Activated T-helper 2 cell treated with anti-CD3 and anti-CD28 coated beads, Interferon-gamma antibody, Interleukin-2, Interleukin-4, amounts not matched to agents 10 μg/mL and 5 μg/mL and 100 μg/mL, durations not matched to agents 14 hours and 24 hours and 36 hours (primary cell): ENCODE measurements around the gene CFAP46. TPM values are rescaled to one million over a fixed set of nuclear protein-coding genes. Genes with fewer than 3 reads are reported as not detected.

Source experiments
- DNase-seq: peaks from one replicate; pipeline ENCODE4 v3.0.0; 2021; ENCODE audit warnings: low spot score
- H3K27ac Mint-ChIP-seq: one replicate; pipeline ENCODE4 v1.8.0; 2021; ENCODE audit warnings: mixed read lengths
- H3K27me3 Mint-ChIP-seq: one replicate; pipeline ENCODE4 v1.8.0; 2021; ENCODE audit warnings: low read depth, mixed read lengths
- H3K36me3 Mint-ChIP-seq: one replicate; pipeline ENCODE4 v1.8.0; 2021; ENCODE audit warnings: low read depth, mixed read lengths
- H3K4me1 Mint-ChIP-seq: one replicate; pipeline ENCODE4 v1.8.0; 2021; ENCODE audit warnings: low read depth, mixed read lengths
- H3K4me3 Mint-ChIP-seq: one replicate; pipeline ENCODE4 v1.8.0; 2021; ENCODE audit warnings: low read depth, mild to moderate bottlenecking, moderate library complexity, mixed read lengths
- H3K9me3 Mint-ChIP-seq: one replicate; pipeline ENCODE4 v1.8.0; 2021; ENCODE audit warnings: mixed read lengths
- intact Hi-C: fragments of 100-400 bp; cut with micrococcal nuclease; formaldehyde crosslinking; loops from one replicate; pipeline ENCODE4 v1.15.1; 2023
- total RNA-seq: library from RNA; stranded (reverse); gene quantifications from 2 replicates; pipeline ENCODE4 v1.2.3, GENCODE V29; 2022

Gene CFAP46
- total RNA-seq, 1 donor from 2014 or later: not detected

GRCh38 chr10:132975831-132976682 lies 33.7 kb upstream of the CFAP46 start:
- intact Hi-C loops: no loop called here
- H3K4me3 Mint-ChIP-seq: no peak overlapping the region
- no peak overlapping the region for H3K27ac Mint-ChIP-seq
- no peaks in the 10 kb centered on the region for H3K36me3 Mint-ChIP-seq
- DNase-seq: no peak
- peaks cover 5% of the 10 kb centered on the region for H3K27me3 Mint-ChIP-seq
- no peaks in the 10 kb centered on the region for H3K4me1 Mint-ChIP-seq
- H3K9me3 Mint-ChIP-seq: no peaks in the 10 kb centered on the region

GRCh38 chr10:132974886-132975830 lies 32.8 kb upstream of the CFAP46 start:
- Mint-ChIP-seq H3K36me3 (no peaks in the 10 kb centered on the region), H3K4me1 (no peaks in the 10 kb centered on the region), H3K27me3 (peaks cover 8% of the 10 kb centered on the region), H3K4me3 (no peak overlapping the region), H3K9me3 (no peaks in the 10 kb centered on the region), H3K27ac (no peak overlapping the region)
- DNase-seq: no peak
- intact Hi-C loops: no loop called here

- intact Hi-C loops: no loop called here
- no peaks in the 10 kb centered on the region for H3K4me1 Mint-ChIP-seq
- H3K9me3 Mint-ChIP-seq: no peaks in the 10 kb centered on the region
- H3K27ac Mint-ChIP-seq: no peak overlapping the region
- H3K36me3 Mint-ChIP-seq: no peaks in the 10 kb centered on the region
- H3K4me3 Mint-ChIP-seq: no peak overlapping the region
- no peak for DNase-seq
- peaks cover 10% of the 10 kb centered on the region for H3K27me3 Mint-ChIP-seq
Observed at GRCh38 chr10:132974249-132974796, 32.0 kb upstream of the CFAP46 start.

GRCh38 chr10:132973903-132974241 lies 31.5 kb upstream of the CFAP46 start:
- intact Hi-C loops: no loop called here
- Mint-ChIP-seq H3K36me3 (no peaks in the 10 kb centered on the region), H3K4me1 (no peaks in the 10 kb centered on the region), H3K27ac (no peak overlapping the region), H3K4me3 (no peak overlapping the region), H3K9me3 (no peaks in the 10 kb centered on the region), H3K27me3 (peaks cover 12% of the 10 kb centered on the region)
- no peak for DNase-seq

- no peaks in the 10 kb centered on the region for H3K36me3 Mint-ChIP-seq
- DNase-seq: no peak
- H3K27ac Mint-ChIP-seq: no peak overlapping the region
- no peak overlapping the region for H3K4me3 Mint-ChIP-seq
- H3K9me3 Mint-ChIP-seq: no peaks in the 10 kb centered on the region
- H3K4me1 Mint-ChIP-seq: no peaks in the 10 kb centered on the region
- H3K27me3 Mint-ChIP-seq: peaks cover 14% of the 10 kb centered on the region
- intact Hi-C loops: no loop called here
Observed at GRCh38 chr10:132972986-132973902, 30.9 kb upstream of the CFAP46 start.

GRCh38 chr10:132972149-132972985 lies 30.0 kb upstream of the CFAP46 start:
- no peak for DNase-seq
- Mint-ChIP-seq H3K36me3 (no peaks in the 10 kb centered on the region), H3K27me3 (peaks cover 14% of the 10 kb centered on the region), H3K4me3 (no peak overlapping the region), H3K9me3 (no peaks in the 10 kb centered on the region), H3K4me1 (no peaks in the 10 kb centered on the region), H3K27ac (no peak overlapping the region)
- intact Hi-C loops: no loop called here

GRCh38 chr10:132971448-132972148 lies 29.2 kb upstream of the CFAP46 start:
- H3K4me1 Mint-ChIP-seq: no peaks in the 10 kb centered on the region
- H3K36me3 Mint-ChIP-seq: no peaks in the 10 kb centered on the region
- intact Hi-C loops: no loop called here
- H3K4me3 Mint-ChIP-seq: no peak overlapping the region
- no peak for DNase-seq
- H3K27me3 Mint-ChIP-seq: peaks cover 14% of the 10 kb centered on the region
- H3K9me3 Mint-ChIP-seq: no peaks in the 10 kb centered on the region
- no peak overlapping the region for H3K27ac Mint-ChIP-seq

- H3K27me3 Mint-ChIP-seq: peaks cover 19% of the 10 kb centered on the region
- H3K27ac Mint-ChIP-seq: no peak overlapping the region
- H3K4me1 Mint-ChIP-seq: no peaks in the 10 kb centered on the region
- no peaks in the 10 kb centered on the region for H3K36me3 Mint-ChIP-seq
- H3K9me3 Mint-ChIP-seq: no peaks in the 10 kb centered on the region
- intact Hi-C loops: no loop called here
- no peak overlapping the region for H3K4me3 Mint-ChIP-seq
- DNase-seq: no peak
Observed at GRCh38 chr10:132970641-132971438, 28.5 kb upstream of the CFAP46 start.

GRCh38 chr10:132967540-132967939 lies 25.2 kb upstream of the CFAP46 start:
- H3K27ac Mint-ChIP-seq: no peak overlapping the region
- intact Hi-C loops: no loop called here
- no peaks in the 10 kb centered on the region for H3K9me3 Mint-ChIP-seq
- peaks cover 8% of the 10 kb centered on the region for H3K4me1 Mint-ChIP-seq
- no peaks in the 10 kb centered on the region for H3K36me3 Mint-ChIP-seq
- no peak for DNase-seq
- H3K4me3 Mint-ChIP-seq: no peak overlapping the region
- H3K27me3 Mint-ChIP-seq: peaks cover 38% of the 10 kb centered on the region

GRCh38 chr10:132965411-132966057 lies 23.2 kb upstream of the CFAP46 start:
- peaks cover 12% of the 10 kb centered on the region for H3K4me1 Mint-ChIP-seq
- DNase-seq: no peak
- no peak overlapping the region for H3K27ac Mint-ChIP-seq
- no peaks in the 10 kb centered on the region for H3K36me3 Mint-ChIP-seq
- no peak overlapping the region for H3K4me3 Mint-ChIP-seq
- intact Hi-C loops: no loop called here
- H3K9me3 Mint-ChIP-seq: no peaks in the 10 kb centered on the region
- H3K27me3 Mint-ChIP-seq: peaks cover 33% of the 10 kb centered on the region
